ENCODE measurements around the gene PRKAA2.

PRKAA2 gene

GRCh38 chr1:56758135-56758534, 113.0 kb downstream of the PRKAA2 start:
- H3K36me3 ChIP-seq (ENCODE audit: insufficient read depth, low read length), result no peaks in the 10 kb centered on the region
- no peak overlapping the region for H3K27ac ChIP-seq
- H3K4me3 ChIP-seq, result no peak overlapping the region
- no peak for DNase-seq (ENCODE audit: low read depth, low spot score)
- TF ChIP-seq POLR2AphosphoS5 (IDR thresholded peaks at IDR 0.05; ENCODE audit: borderline replicate concordance, low read depth, low read length), result no peak
- TF ChIP-seq EZH2 (IDR thresholded peaks at IDR 0.05), result no peak
- TF ChIP-seq FOXP2 (optimal IDR thresholded peaks at IDR 0.05; ENCODE audit: control extremely low read depth, extremely low read length, insufficient read depth), result no peak
- H3K9ac ChIP-seq (ENCODE audit: insufficient read length), result no peak overlapping the region
- no peaks in the 10 kb centered on the region for H3K9me3 ChIP-seq (ENCODE audit: low read depth, low read length)

- no peak for TF ChIP-seq POLR2AphosphoS5 (IDR thresholded peaks at IDR 0.05; ENCODE audit: borderline replicate concordance, low read depth, low read length)
- TF ChIP-seq EZH2 (IDR thresholded peaks at IDR 0.05), result no peak
- no peak for TF ChIP-seq FOXP2 (optimal IDR thresholded peaks at IDR 0.05; ENCODE audit: control extremely low read depth, extremely low read length, insufficient read depth)
- no peaks in the 10 kb centered on the region for H3K9me3 ChIP-seq (ENCODE audit: low read depth, low read length)
- no peak overlapping the region for H3K9ac ChIP-seq (ENCODE audit: insufficient read length)
Observed at GRCh38 chr1:56758794-56759193, 113.7 kb downstream of the PRKAA2 start.

More at GRCh38 chr1:56758794-56759193, 113.7 kb downstream of the PRKAA2 start:
- no peak for DNase-seq (ENCODE audit: low read depth, low spot score)
- no peak overlapping the region for H3K27ac ChIP-seq
- no peak overlapping the region for H3K4me3 ChIP-seq
- H3K36me3 ChIP-seq (ENCODE audit: insufficient read depth, low read length), result no peaks in the 10 kb centered on the region

Data from SK-N-MC (cell line).